IPS-15b (cell line): ENCODE data around the gene ANKRD11.

Experiments used
- H3K27me3 ChIP-seq: one replicate; pipeline ENCODE4 v1.6.1; 2013; ENCODE audit warnings: low read length; ENCODE audit not compliant: control insufficient read depth, insufficient read depth
- H3K36me3 ChIP-seq: one replicate; pipeline ENCODE4 v1.6.1; 2013; ENCODE audit warnings: low read length; ENCODE audit not compliant: control insufficient read depth, insufficient read depth
- H3K4me1 ChIP-seq: one replicate; pipeline ENCODE4 v1.6.1; 2013; ENCODE audit warnings: mild to moderate bottlenecking, low read length; ENCODE audit not compliant: control insufficient read depth, insufficient read depth
- H3K4me3 ChIP-seq: one replicate; pipeline ENCODE4 v1.5.1; 2013; ENCODE audit warnings: low read depth, low read length
- H3K9ac ChIP-seq: one replicate; pipeline ENCODE4 v1.6.1; 2013; ENCODE audit warnings: low read depth, mild to moderate bottlenecking, low read length
- H3K9me3 ChIP-seq: one replicate; pipeline ENCODE4 v1.6.1; 2013; ENCODE audit warnings: mild to moderate bottlenecking, low read length; ENCODE audit not compliant: control insufficient read depth, insufficient read depth

ANKRD11 gene

DNA sequence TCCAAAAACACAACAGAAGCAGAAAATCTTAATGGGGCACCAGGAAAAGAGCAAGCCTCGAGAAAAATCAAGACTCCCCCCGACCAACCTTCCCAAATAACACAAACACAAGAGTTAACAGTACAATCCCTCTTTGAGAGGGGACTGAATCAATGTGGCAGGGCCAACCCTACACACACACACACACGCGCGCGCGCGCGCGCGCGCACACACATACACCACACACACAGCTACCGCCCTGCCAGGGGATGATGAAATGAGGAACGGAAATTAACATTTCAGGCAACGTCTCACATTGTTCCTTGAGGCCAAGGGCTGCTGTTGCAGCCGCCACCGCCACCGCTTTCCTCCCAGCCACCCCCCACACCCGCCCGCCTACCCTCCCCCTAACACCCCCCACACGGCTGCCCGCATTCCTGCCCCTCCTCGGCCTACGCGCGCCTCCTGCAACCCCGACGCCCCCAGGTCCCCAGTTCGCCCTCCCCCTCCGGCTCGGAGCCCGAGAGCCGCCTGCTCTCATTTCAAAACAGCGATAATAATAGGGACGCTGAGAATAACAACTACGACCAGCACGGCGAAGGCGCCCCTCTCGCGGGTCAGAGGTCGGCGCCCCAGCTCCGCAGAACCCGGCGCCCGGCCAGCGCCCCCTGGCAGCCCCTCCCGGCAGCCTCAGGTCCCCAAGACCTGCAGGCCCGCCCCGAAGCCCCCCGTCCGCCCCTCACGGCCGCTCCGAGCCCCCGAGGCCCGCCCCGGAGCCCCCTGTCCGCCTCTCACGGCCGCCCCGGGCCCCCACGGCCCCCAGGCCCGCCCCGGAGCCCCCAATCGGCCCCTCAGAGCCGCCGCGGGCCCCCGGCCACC is 1.1 kb downstream of the ANKRD11 start:
- peak overlapping the region; percentile 79 for H3K4me3 ChIP-seq
- H3K27me3 ChIP-seq, result no peaks in the 10 kb centered on the region
- no peaks in the 10 kb centered on the region for H3K36me3 ChIP-seq
- no peaks in the 10 kb centered on the region for H3K9me3 ChIP-seq
- H3K4me1 ChIP-seq, result peaks cover 24% of the 10 kb centered on the region
- H3K9ac ChIP-seq, result peak overlapping the region; percentile 70

GRCh38 chr16:89485701-89486246 is 4.6 kb downstream of the ANKRD11 start:
- H3K4me1 ChIP-seq, result peaks cover 40% of the 10 kb centered on the region
- no peak overlapping the region for H3K4me3 ChIP-seq
- H3K27me3 ChIP-seq, result no peaks in the 10 kb centered on the region
- H3K9ac ChIP-seq, result no peak overlapping the region
- H3K9me3 ChIP-seq, result no peaks in the 10 kb centered on the region
- H3K36me3 ChIP-seq, result no peaks in the 10 kb centered on the region

- H3K9me3 ChIP-seq, result no peaks in the 10 kb centered on the region
- peaks cover 41% of the 10 kb centered on the region for H3K4me1 ChIP-seq
- no peaks in the 10 kb centered on the region for H3K27me3 ChIP-seq
- H3K4me3 ChIP-seq, result no peak overlapping the region
- no peak overlapping the region for H3K9ac ChIP-seq
- no peaks in the 10 kb centered on the region for H3K36me3 ChIP-seq
Observed at GRCh38 chr16:89484923-89485679, 5.3 kb downstream of the ANKRD11 start.

DNA sequence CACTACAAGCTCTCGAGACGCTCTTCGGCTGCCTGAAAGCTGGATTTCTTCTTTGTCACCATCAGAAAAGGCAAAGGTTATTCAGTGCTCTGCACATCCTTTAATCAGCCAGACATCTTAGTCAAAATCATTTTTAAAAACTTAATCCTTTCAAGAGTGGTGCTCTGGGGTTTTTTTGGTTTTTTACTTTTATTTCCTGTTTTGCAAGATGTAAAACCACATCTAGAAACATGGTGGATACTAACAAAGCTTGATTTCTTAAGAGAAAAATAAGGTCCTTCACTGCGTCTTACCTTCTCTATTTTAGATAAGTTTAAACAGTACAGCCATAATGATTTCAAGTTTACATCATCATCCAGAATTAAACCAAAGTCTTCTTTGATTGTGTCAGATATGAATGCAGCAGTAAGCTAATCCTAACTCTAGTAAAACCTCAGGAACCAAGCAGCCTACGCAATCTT is 6.3 kb downstream of the ANKRD11 start:
- H3K4me3 ChIP-seq, result no peak overlapping the region
- peaks cover 41% of the 10 kb centered on the region for H3K4me1 ChIP-seq
- H3K27me3 ChIP-seq, result no peaks in the 10 kb centered on the region
- no peaks in the 10 kb centered on the region for H3K36me3 ChIP-seq
- no peaks in the 10 kb centered on the region for H3K9me3 ChIP-seq
- no peak overlapping the region for H3K9ac ChIP-seq

- Histone ChIP-seq H3K36me3 (no peaks in the 10 kb centered on the region), H3K4me3 (no peak overlapping the region), H3K9me3 (no peaks in the 10 kb centered on the region), H3K27me3 (no peaks in the 10 kb centered on the region), H3K9ac (no peak overlapping the region), H3K4me1 (peaks cover 43% of the 10 kb centered on the region)
Observed at GRCh38 chr16:89482817-89483205, 7.5 kb downstream of the ANKRD11 start.

DNA sequence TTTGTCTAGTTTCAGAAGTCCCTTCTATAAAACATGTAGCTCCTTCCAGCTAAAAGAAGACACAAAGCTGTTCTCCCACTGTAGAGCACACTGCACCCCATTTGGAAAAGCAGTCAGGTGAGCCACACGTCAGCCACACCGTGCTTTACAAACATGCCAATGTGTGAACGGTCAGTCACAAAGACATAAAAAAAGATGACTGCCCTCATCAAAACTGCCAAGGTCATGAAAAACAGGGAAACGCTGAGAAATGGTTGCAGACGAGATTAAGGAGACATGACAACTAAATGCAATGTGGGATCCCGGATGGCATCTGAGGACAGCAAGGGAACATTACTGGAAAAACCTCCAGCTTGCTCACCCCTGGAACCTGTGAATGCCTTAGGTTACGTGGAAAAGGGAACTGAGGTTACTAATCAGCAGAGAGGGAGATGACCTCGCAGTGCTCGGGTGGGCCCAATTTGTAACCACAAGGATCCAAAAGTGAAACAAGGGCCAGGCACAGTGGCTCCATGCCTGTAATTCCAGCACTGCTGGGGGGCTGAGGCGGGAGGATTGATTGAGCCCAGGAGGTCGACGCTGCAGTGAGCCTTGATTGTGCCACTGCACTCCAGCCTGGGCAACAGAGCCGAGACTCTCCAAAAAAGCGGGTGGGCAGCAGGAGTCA is 8.1 kb downstream of the ANKRD11 start:
- H3K4me3 ChIP-seq, result no peak overlapping the region
- peaks cover 43% of the 10 kb centered on the region for H3K4me1 ChIP-seq
- no peaks in the 10 kb centered on the region for H3K9me3 ChIP-seq
- no peak overlapping the region for H3K9ac ChIP-seq
- no peaks in the 10 kb centered on the region for H3K36me3 ChIP-seq
- no peaks in the 10 kb centered on the region for H3K27me3 ChIP-seq

- no peaks in the 10 kb centered on the region for H3K9me3 ChIP-seq
- H3K4me3 ChIP-seq, result no peak overlapping the region
- peaks cover 39% of the 10 kb centered on the region for H3K4me1 ChIP-seq
- no peaks in the 10 kb centered on the region for H3K27me3 ChIP-seq
- no peaks in the 10 kb centered on the region for H3K36me3 ChIP-seq
- H3K9ac ChIP-seq, result no peak overlapping the region
Observed at GRCh38 chr16:89481356-89481955, 8.9 kb downstream of the ANKRD11 start.

DNA sequence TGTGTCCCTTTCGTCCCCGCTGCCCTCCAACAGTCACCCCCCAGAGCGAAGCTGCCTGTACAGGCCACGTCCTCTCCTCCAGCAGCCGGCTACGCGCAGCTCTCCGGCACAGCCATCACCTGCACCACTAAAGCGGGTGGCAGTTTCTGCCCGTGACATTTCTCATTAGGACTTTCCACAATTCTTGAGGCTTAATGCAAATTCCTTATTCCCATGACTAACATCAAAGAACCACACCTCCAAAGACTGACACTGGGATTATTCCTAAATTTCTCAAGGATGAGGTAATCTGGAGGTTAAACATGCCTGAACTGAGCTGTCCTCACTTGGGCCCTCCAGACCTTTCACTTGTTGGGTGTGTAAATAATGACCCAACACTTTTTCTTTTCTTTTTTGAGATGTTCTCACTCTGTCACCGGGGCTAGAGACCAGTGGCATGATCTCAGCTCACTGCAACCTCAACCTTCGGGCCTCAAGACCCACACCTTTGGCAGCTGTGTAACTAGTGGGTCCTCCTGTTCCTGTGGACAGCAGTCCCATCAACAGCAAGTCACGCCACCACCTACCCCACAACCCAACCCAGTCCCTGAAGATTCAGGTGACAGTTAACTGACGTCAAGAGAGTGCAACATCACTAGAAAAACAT is 11.7 kb downstream of the ANKRD11 start:
- Histone ChIP-seq H3K4me3 (no peak overlapping the region), H3K9ac (no peak overlapping the region), H3K9me3 (no peaks in the 10 kb centered on the region), H3K36me3 (no peaks in the 10 kb centered on the region), H3K4me1 (peaks cover 27% of the 10 kb centered on the region), H3K27me3 (no peaks in the 10 kb centered on the region)

DNA sequence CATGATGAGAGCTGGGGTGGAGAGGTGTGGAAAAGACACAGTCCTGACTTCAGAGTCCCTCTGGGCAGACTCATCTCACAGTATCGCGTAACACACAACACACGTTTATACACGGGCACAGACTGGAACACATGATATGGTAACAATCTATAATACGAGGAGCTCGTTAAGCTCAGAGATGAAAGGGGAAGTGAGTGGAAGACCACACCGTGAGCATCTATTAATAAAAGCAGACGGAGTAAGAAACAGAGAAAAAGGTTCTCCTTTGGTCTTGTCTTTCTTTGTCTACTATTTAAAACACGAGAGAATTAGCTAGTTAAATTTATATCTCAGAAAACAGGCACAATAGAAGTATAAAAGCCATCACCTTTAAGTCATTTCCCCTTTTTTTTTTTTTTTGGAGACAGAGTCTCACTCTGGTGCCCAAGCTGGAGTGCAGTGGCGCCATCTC is 13.5 kb downstream of the ANKRD11 start:
- H3K9me3 ChIP-seq, result no peaks in the 10 kb centered on the region
- no peaks in the 10 kb centered on the region for H3K36me3 ChIP-seq
- no peak overlapping the region for H3K4me3 ChIP-seq
- H3K27me3 ChIP-seq, result no peaks in the 10 kb centered on the region
- H3K9ac ChIP-seq, result no peak overlapping the region
- peaks cover 18% of the 10 kb centered on the region for H3K4me1 ChIP-seq

DNA sequence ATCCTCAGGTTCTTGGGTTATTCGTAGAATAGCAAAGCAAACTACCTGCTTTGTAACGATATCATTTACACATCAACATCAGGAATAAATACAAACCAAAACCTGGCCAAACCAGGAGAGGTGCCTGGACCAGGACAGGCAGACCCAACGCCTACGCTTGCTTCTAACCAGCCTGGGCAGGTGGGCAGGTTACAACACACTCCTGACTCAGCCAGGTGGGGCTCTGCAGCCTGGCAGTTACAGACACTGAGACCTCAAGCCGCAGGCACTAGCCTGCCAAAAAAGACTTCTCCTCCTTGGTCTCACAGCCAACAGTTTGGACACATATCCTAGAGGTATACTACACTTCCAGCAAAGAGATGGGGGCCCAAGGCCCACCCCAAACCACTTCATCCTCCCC is 14.0 kb downstream of the ANKRD11 start:
- Histone ChIP-seq H3K9me3 (no peaks in the 10 kb centered on the region), H3K27me3 (no peaks in the 10 kb centered on the region), H3K4me3 (no peak overlapping the region), H3K4me1 (peaks cover 18% of the 10 kb centered on the region), H3K36me3 (no peaks in the 10 kb centered on the region), H3K9ac (no peak overlapping the region)

- Histone ChIP-seq H3K27me3 (no peaks in the 10 kb centered on the region), H3K9me3 (no peaks in the 10 kb centered on the region), H3K4me3 (no peak overlapping the region), H3K4me1 (peaks cover 14% of the 10 kb centered on the region), H3K36me3 (no peaks in the 10 kb centered on the region), H3K9ac (no peak overlapping the region)
Observed at GRCh38 chr16:89475144-89475543, 15.2 kb downstream of the ANKRD11 start.
